H1 (cell line): ENCODE results near the gene BCL2L14. TPM values are rescaled to one million over a fixed set of nuclear protein-coding genes. Genes with fewer than 3 reads are reported as not detected.

Source experiments
- CTCF ChIA-PET: fragments of 300-600 bp; sonication (Branson Sonifier 250); formaldehyde crosslinking; loops from one replicate; lab custom pipeline; 2021; ENCODE audit not compliant: partially characterized antibody; lab: Charles Lee
- POLR2A ChIA-PET: fragments of 300-600 bp; sonication (Branson Sonifier 250); formaldehyde crosslinking; loops from one replicate; lab custom pipeline; 2021; ENCODE audit warnings: inconsistent platforms; ENCODE audit not compliant: partially characterized antibody; lab: Charles Lee
- DNase-seq, 2 experiments: peaks; one replicate each; pipeline versions ENCODE4 v3.0.0 to v3.0.0-alpha.2; 2010 to 2022; ENCODE audit warnings: low spot score in 2 of 2, low read depth in 1 of 2, mixed read lengths in 1 of 2
- FAIRE-seq: peaks from 2 replicates; lab custom pipeline; 2011; peaks lifted over from hg19 to GRCh38; lab: Jason Lieb, UNC
- H2AFZ ChIP-seq: 2 replicates; pipeline ENCODE4 v1.8.1; 2012; ENCODE audit warnings: low read length, inconsistent platforms
- H2AK5ac ChIP-seq: 2 replicates; pipeline ENCODE4 v1.6.1; 2013; ENCODE audit warnings: low read depth, low read length
- H2BK120ac ChIP-seq: replicated peaks from 2 replicates; pipeline ENCODE3; 2013; ENCODE audit warnings: low read depth, low read length, inconsistent platforms
- H2BK12ac ChIP-seq: 2 replicates; pipeline ENCODE4 v1.6.1; 2013; ENCODE audit warnings: low read depth, low read length
- H2BK15ac ChIP-seq: 2 replicates; pipeline ENCODE4 v1.6.1; 2013; ENCODE audit warnings: low read length
- H2BK20ac ChIP-seq: 2 replicates; pipeline ENCODE4 v1.6.1; 2013; ENCODE audit warnings: low read length
- H2BK5ac ChIP-seq: 2 replicates; pipeline ENCODE4 v1.6.1; 2013; ENCODE audit warnings: low read depth, low read length
- H3K14ac ChIP-seq: 2 replicates; pipeline ENCODE4 v1.6.1; 2013; ENCODE audit warnings: inconsistent platforms; ENCODE audit not compliant: insufficient read length
- H3K18ac ChIP-seq: 2 replicates; pipeline ENCODE4 v1.6.1; 2013; ENCODE audit warnings: low read length; ENCODE audit errors: extremely low read depth
- H3K23ac ChIP-seq: 2 replicates; pipeline ENCODE4 v1.6.1; 2013; ENCODE audit warnings: inconsistent platforms; ENCODE audit not compliant: insufficient read length
- H3K23me2 ChIP-seq: 2 replicates; pipeline ENCODE4 v1.6.1; 2013; ENCODE audit warnings: low read depth, low read length
- H3K27ac ChIP-seq: 2 replicates; pipeline ENCODE4 v1.6.1; 2011; ENCODE audit warnings: low read depth, low read length, inconsistent platforms
- H3K27me3 ChIP-seq, 4 experiments: replicated peaks in 1 of 4; 1 replicate in 1 of 4; 2 replicates in 3 of 4; pipeline versions ENCODE4 v1.6.1 to v1.8.1; 2011 to 2013; ENCODE audit warnings: low read length in 3 of 4, mild to moderate bottlenecking in 3 of 4, inconsistent platforms in 2 of 4, mixed read lengths in 2 of 4, moderate library complexity in 1 of 4; ENCODE audit not compliant: control insufficient read depth in 3 of 4, insufficient read depth in 3 of 4; ENCODE audit errors: extremely low read depth in 1 of 4
- H3K36me3 ChIP-seq, 4 experiments: 2 replicates each; pipeline versions ENCODE4 v1.6.1 to v1.8.1; 2011 to 2013; ENCODE audit warnings: mild to moderate bottlenecking in 4 of 4, low read length in 3 of 4, moderate library complexity in 2 of 4, control low read depth in 1 of 4, inconsistent platforms in 1 of 4; ENCODE audit not compliant: insufficient read depth in 4 of 4, control insufficient read depth in 2 of 4
- H3K4ac ChIP-seq: replicated peaks from 2 replicates; pipeline ENCODE3; 2013; ENCODE audit warnings: low read length, low read depth, mixed read lengths, inconsistent platforms; ENCODE audit not compliant: insufficient read length
- H3K4me1 ChIP-seq, 4 experiments: replicated peaks in 1 of 4; 1 replicate in 1 of 4; 2 replicates in 3 of 4; pipeline versions ENCODE4 v1.6.1 to v1.8.1; 2011 to 2013; ENCODE audit warnings: low read length in 3 of 4, inconsistent platforms in 2 of 4, mixed read lengths in 1 of 4; ENCODE audit not compliant: insufficient read depth in 4 of 4, control insufficient read depth in 3 of 4
- H3K4me2 ChIP-seq, 2 experiments: 2 replicates each; pipeline versions ENCODE4 v1.6.1 to v1.8.1; 2011 to 2013; ENCODE audit warnings: low read depth in 2 of 2, low read length in 2 of 2, control low read depth in 1 of 2, inconsistent platforms in 1 of 2, mild to moderate bottlenecking in 1 of 2; ENCODE audit not compliant: insufficient read depth in 1 of 2
- H3K4me3 ChIP-seq, 4 experiments: fragments of 200-600, 300-600 bp in 1 of 4; sonication (generic), shearing (Covaris generic), sonication (Bioruptor Twin) in 1 of 4; 2 replicates each; pipeline versions ENCODE4 v1.5.1 to v1.8.1; 2011 to 2016; ENCODE audit warnings: low read length in 4 of 4, low read depth in 3 of 4, control low read depth in 2 of 4, inconsistent platforms in 2 of 4, mild to moderate bottlenecking in 2 of 4, mixed read lengths in 1 of 4, moderate library complexity in 1 of 4; ENCODE audit not compliant: insufficient read depth in 2 of 4; ENCODE audit errors: extremely low read depth in 1 of 4
- H3K56ac ChIP-seq: replicated peaks from 2 replicates; pipeline ENCODE3; 2013; ENCODE audit warnings: low read depth, mild to moderate bottlenecking, mixed read lengths, low read length, inconsistent platforms; ENCODE audit not compliant: insufficient read length
- H3K79me1 ChIP-seq: 2 replicates; pipeline ENCODE4 v1.6.1; 2013; ENCODE audit warnings: low read depth, low read length, control low read depth
- H3K79me2 ChIP-seq, 2 experiments: 2 replicates each; pipeline versions ENCODE4 v1.6.1 to v1.8.1; 2012 to 2013; ENCODE audit warnings: low read length in 2 of 2, mild to moderate bottlenecking in 2 of 2, inconsistent platforms in 1 of 2; ENCODE audit not compliant: insufficient read depth in 2 of 2, control insufficient read depth in 1 of 2
- H3K9ac ChIP-seq, 4 experiments: replicated peaks in 1 of 4; 1 replicate in 1 of 4; 2 replicates in 3 of 4; pipeline versions ENCODE4 v1.6.1 to v1.8.1; 2011 to 2013; ENCODE audit warnings: low read depth in 3 of 4, low read length in 3 of 4, control low read depth in 2 of 4, mild to moderate bottlenecking in 2 of 4, moderate library complexity in 2 of 4, inconsistent platforms in 1 of 4; ENCODE audit errors: extremely low read depth in 1 of 4
- H3K9me3 ChIP-seq, 2 experiments: 2 replicates each; pipeline versions ENCODE4 v1.6.1 to v1.8.1; 2012 to 2013; ENCODE audit warnings: mild to moderate bottlenecking in 2 of 2, moderate library complexity in 2 of 2, control low read depth in 1 of 2, inconsistent platforms in 1 of 2, low read depth in 1 of 2, low read length in 1 of 2, mixed read lengths in 1 of 2; ENCODE audit not compliant: insufficient read depth in 2 of 2
- H4K20me1 ChIP-seq, 2 experiments: replicated peaks in 1 of 2; 2 replicates each; pipeline versions ENCODE3 to v1.8.1; 2011 to 2013; ENCODE audit warnings: inconsistent platforms in 2 of 2, low read length in 2 of 2, mild to moderate bottlenecking in 1 of 2; ENCODE audit not compliant: insufficient read depth in 2 of 2, control insufficient read depth in 1 of 2
- H4K5ac ChIP-seq: 2 replicates; pipeline ENCODE4 v1.6.1; 2013; ENCODE audit warnings: low read length, low read depth, mixed read lengths, inconsistent platforms; ENCODE audit not compliant: insufficient read length
- H4K8ac ChIP-seq: 2 replicates; pipeline ENCODE4 v1.8.0; 2013; ENCODE audit warnings: mild to moderate bottlenecking, moderate library complexity, low read length, inconsistent platforms; ENCODE audit not compliant: insufficient read depth; ENCODE audit errors: extremely low read depth
- H4K91ac ChIP-seq: replicated peaks from 2 replicates; pipeline ENCODE3; 2013; ENCODE audit warnings: low read length, mixed read lengths, inconsistent platforms; ENCODE audit not compliant: insufficient read length
- CEBPB ChIP-seq: IDR thresholded peaks from 2 replicates; pipeline ENCODE4 v1.6.1; 2012; ENCODE audit warnings: low read depth, low read length
- KDM4A ChIP-seq: IDR thresholded peaks from one replicate; pipeline ENCODE4 v1.7.1; 2012; ENCODE audit warnings: low read depth, mild to moderate bottlenecking, moderate library complexity, low read length, inconsistent platforms; ENCODE audit not compliant: severe bottlenecking
- YY1 ChIP-seq: IDR thresholded peaks from 2 replicates; pipeline ENCODE4 v1.6.1; 2011; ENCODE audit warnings: low read depth, mild to moderate bottlenecking, low read length
- WGBS, 2 experiments: shearing (Covaris generic) in 1 of 2; methylation state at CpG; one replicate each; pipeline versions ENCODE4 v1.1.6 to v1.1.7; 2013 to 2015; ENCODE audit warnings: low lambda C conversion rate in 2 of 2, mixed read lengths in 2 of 2, inconsistent platforms in 1 of 2, low coverage in 1 of 2, missing lambda C conversion rate in 1 of 2; ENCODE audit not compliant: insufficient replicate concordance in 2 of 2, insufficient coverage in 1 of 2, insufficient read length in 1 of 2; ENCODE audit errors: extremely low coverage in 1 of 2, missing lambda C conversion rate in 1 of 2; 5-methylcytosine and 5-hydroxymethylcytosine counted together
- polyA plus RNA-seq, 7 experiments: library from polyadenylated mRNA; depleted of rRNA in 3 of 7; stranded (reverse) in 5 of 7; unstranded in 2 of 7; fragments of >200 nt in 5 of 7; fragments of 200-250 nt in 2 of 7; gene quantifications; 1 replicate in 5 of 7; 2 replicates in 1 of 7; 4 replicates in 1 of 7; pipeline versions ENCODE4 v1.2.1 to v1.2.3, GENCODE V29; 2011 to 2013; ENCODE audit warnings: missing spikeins in 2 of 7, mixed read lengths in 2 of 7
- total RNA-seq: library from RNA; stranded (reverse); fragmentation: NEBNext Ultra II Directional; extraction: Animal tissue kit (Norgen Biotek cat#: 25700); gene quantifications from 2 replicates; pipeline ENCODE4 v1.2.1, GENCODE V29; 2021

Gene BCL2L14
- total and polyA plus RNA-seq, 2 of the 8 experiments (the other 6 are each of a cell fraction or from before 2014, with no cell fraction given): 0.80 to 2.4 TPM

DNA sequence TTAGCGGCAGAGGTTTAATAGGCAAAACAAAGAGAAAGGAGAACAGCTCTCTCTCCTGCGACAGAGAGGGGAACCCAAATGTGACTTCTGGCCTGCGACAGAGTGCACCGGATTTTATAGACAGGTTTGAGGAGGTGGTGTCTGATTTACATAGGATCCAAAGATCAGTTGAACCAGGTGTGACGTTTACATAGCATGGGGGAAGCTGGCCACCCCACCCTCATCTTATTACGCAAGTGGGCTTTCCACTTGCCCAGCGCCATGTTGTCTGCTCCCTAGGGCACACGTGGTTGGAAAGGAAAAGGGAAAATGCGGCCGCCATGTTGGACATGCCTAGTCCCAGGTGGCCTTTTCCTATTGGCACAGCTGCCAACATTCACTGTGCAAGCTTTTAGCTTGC lies 17.4 kb downstream of the BCL2L14 start:
- Histone ChIP-seq H4K8ac (no peak overlapping the region), H3K79me1 (no peaks in the 10 kb centered on the region), H4K20me1 (no peaks in the 10 kb centered on the region), H2BK120ac (peak overlapping the region; percentile 0), H3K56ac (no peak overlapping the region), H2BK15ac (no peak overlapping the region; the same call in 1 of the 2 replicates), H2BK12ac (peak overlapping the region; percentile 97; the same call in 1 of the 2 replicates), H3K9ac (no peak overlapping the region), H3K18ac (peak overlapping the region; percentile 4; the same call in 1 of the 2 replicates), H3K27me3 (peaks cover 0 to 2% (median 0%) of the 10 kb centered on the region in 4 experiments; a peak in 1 of 7 replicates), H3K14ac (no peak overlapping the region), H3K4me2 (peak overlapping the region in 1 of 2 experiments; percentile 9; a peak in 1 of 4 replicates), H2AFZ (no peak overlapping the region), H3K4me1 (peaks cover 13 to 23% (median 18%) of the 10 kb centered on the region in 4 experiments), H2AK5ac (peak overlapping the region; percentile 91; the same call in 1 of the 2 replicates), H3K79me2 (no peaks in the 10 kb centered on the region), H3K4ac (no peak overlapping the region), H3K23ac (no peak overlapping the region), H4K91ac (peak overlapping the region; percentile 92), H2BK20ac (peak overlapping the region; percentile 40), H3K27ac (0 out of 2 replicates have a peak overlapping the region, but pooled peaks have one; percentile 3), H4K5ac (peak overlapping the region; percentile 13), H2BK5ac (peak overlapping the region; percentile 90; the same call in 1 of the 2 replicates), H3K23me2 (peaks cover 2% of the 10 kb centered on the region; the same call in 1 of the 2 replicates), H3K4me3 (no peak overlapping the region), H3K36me3 (no peaks in the 10 kb centered on the region), H3K9me3 (0 out of 4 replicates have a peak, but pooled peaks cover 0 to 2% of the 10 kb centered on the region in 2 experiments)
- TF ChIP-seq YY1: peak; percentile 48; the same call in 1 of the 2 replicates
- 0 out of 2 replicates have a peak, but pooled peaks have one; percentile 36 for TF ChIP-seq CEBPB
- no peak for TF ChIP-seq KDM4A
- CTCF ChIA-PET: interaction anchor here (0.6 to 2.2 kb wide), 6 partner anchors 11 to 591 kb away, joined by 3 to 6 read pairs (median 4); no protein-coding TSS in a partner anchor
- FAIRE-seq: no peak
- no peak for DNase-seq
- POLR2A ChIA-PET: interaction anchor here (1.0 to 2.0 kb wide), 5 partner anchors 12 to 178 kb away, joined by 3 to 11 read pairs (median 4); partner anchors contain the start of gene LRP6
- 87% methylated on average over 10 of the region's 10 CpGs; no CpG with 5 or more reads in 1 of the 2 experiments for WGBS, 2 experiments
